ENCODE results near the gene TCP10L.

The TCP10L gene

DNA sequence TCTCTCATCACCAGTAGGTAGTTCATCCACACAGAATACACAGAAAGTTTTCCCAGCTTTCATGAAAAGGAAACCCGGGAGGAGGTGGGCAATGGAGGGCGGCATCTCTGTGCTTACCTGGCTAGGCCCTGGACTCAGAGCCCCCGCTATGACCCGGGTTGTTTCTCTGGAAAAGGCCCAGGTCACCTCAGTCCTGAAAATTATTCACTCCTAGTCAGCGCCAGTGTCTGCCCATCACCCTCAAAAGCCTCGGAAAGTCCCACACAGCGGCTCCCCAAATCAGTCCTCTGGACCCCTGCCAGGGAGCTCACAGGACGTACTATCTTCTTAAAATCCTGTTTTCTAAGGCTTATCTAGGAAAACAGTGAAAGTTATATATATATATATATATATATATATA lies 51.2 kb downstream of the TCP10L start:
- TF ChIP-seq, protein P1, sequence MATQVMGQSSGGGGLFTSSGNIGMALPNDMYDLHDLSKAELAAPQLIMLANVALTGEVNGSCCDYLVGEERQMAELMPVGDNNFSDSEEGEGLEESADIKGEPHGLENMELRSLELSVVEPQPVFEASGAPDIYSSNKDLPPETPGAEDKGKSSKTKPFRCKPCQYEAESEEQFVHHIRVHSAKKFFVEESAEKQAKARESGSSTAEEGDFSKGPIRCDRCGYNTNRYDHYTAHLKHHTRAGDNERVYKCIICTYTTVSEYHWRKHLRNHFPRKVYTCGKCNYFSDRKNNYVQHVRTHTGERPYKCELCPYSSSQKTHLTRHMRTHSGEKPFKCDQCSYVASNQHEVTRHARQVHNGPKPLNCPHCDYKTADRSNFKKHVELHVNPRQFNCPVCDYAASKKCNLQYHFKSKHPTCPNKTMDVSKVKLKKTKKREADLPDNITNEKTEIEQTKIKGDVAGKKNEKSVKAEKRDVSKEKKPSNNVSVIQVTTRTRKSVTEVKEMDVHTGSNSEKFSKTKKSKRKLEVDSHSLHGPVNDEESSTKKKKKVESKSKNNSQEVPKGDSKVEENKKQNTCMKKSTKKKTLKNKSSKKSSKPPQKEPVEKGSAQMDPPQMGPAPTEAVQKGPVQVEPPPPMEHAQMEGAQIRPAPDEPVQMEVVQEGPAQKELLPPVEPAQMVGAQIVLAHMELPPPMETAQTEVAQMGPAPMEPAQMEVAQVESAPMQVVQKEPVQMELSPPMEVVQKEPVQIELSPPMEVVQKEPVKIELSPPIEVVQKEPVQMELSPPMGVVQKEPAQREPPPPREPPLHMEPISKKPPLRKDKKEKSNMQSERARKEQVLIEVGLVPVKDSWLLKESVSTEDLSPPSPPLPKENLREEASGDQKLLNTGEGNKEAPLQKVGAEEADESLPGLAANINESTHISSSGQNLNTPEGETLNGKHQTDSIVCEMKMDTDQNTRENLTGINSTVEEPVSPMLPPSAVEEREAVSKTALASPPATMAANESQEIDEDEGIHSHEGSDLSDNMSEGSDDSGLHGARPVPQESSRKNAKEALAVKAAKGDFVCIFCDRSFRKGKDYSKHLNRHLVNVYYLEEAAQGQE (IDR thresholded peaks at IDR 0.05; ENCODE audit: insufficient read depth in 1 of 2, low read depth in 2 of 2, low read length in 2 of 2): no peak

DNA sequence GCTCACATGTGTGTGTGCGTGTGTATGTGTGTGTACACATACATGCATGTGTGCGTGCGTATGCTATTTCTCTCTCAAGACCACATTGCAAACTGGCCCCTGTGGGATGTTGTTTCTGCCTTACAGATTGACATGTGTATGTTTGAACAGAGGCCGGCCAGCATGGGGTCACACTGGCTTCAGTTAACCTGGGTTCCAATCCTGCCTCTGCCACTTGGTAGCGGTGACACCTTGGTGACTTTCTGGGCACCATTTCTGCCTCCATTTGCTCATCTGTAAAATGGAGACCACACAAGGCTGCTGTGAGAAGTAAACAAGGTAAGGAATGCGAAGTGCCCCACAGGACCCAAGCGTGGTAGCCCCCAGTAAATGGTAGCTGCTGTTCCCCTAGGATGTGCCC lies 51.7 kb downstream of the TCP10L start:
- TF ChIP-seq FOXP2 (optimal IDR thresholded peaks at IDR 0.05; ENCODE audit: borderline replicate concordance, extremely low read depth, extremely low read length, insufficient read depth): no peak
- no peak for TF ChIP-seq POLR2AphosphoS5 (IDR thresholded peaks at IDR 0.05; ENCODE audit: low read depth, low read length)
- TF ChIP-seq TAF1 (IDR thresholded peaks at IDR 0.05; ENCODE audit: borderline replicate concordance, insufficient read depth, low read length): no peak
- TF ChIP-seq, protein P1 (IDR thresholded peaks at IDR 0.05; ENCODE audit: insufficient read depth in 1 of 2, low read depth in 2 of 2, low read length in 2 of 2): no peak
- TF ChIP-seq SIN3A (IDR thresholded peaks at IDR 0.05; ENCODE audit: borderline replicate concordance, insufficient read depth, low read length): no peak

GRCh38 chr21:32533053-32533452 lies 52.3 kb downstream of the TCP10L start:
- TF ChIP-seq FOXP2 (optimal IDR thresholded peaks at IDR 0.05; ENCODE audit: borderline replicate concordance, extremely low read depth, extremely low read length, insufficient read depth): no peak
- TF ChIP-seq POLR2AphosphoS5 (IDR thresholded peaks at IDR 0.05; ENCODE audit: low read depth, low read length): no peak
- TF ChIP-seq SIN3A (IDR thresholded peaks at IDR 0.05; ENCODE audit: borderline replicate concordance, insufficient read depth, low read length): no peak
- TF ChIP-seq TAF1 (IDR thresholded peaks at IDR 0.05; ENCODE audit: borderline replicate concordance, insufficient read depth, low read length): no peak
- TF ChIP-seq, protein P1 (IDR thresholded peaks at IDR 0.05; ENCODE audit: insufficient read depth in 1 of 2, low read depth in 2 of 2, low read length in 2 of 2): no peak

DNA sequence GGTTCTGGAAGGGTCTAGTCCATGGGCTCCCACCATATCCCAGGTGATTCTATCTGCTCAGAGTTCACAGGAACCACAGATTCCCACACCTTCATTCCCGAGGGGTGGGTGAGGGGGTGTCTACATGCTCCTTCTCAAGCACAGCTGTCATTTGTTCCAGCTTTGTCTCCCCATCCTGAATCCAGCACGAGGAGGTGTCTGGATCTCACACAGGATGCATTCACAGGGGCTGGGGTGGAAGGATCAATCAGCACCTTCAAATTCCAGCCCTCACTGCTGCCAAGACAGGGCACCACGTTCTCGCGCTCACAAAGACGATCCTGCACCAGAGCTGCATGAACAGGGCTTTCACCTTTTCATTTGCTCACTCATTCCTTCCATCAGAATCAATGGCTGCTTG lies 52.7 kb downstream of the TCP10L start:
- TF ChIP-seq POLR2AphosphoS5 (IDR thresholded peaks at IDR 0.05; ENCODE audit: low read depth, low read length) (no peak), TAF1 (IDR thresholded peaks at IDR 0.05; ENCODE audit: borderline replicate concordance, insufficient read depth, low read length) (no peak), SIN3A (IDR thresholded peaks at IDR 0.05; ENCODE audit: borderline replicate concordance, insufficient read depth, low read length) (no peak), FOXP2 (optimal IDR thresholded peaks at IDR 0.05; ENCODE audit: borderline replicate concordance, extremely low read depth, extremely low read length, insufficient read depth) (no peak)
- TF ChIP-seq, protein P1 (IDR thresholded peaks at IDR 0.05; ENCODE audit: insufficient read depth in 1 of 2, low read depth in 2 of 2, low read length in 2 of 2): no peak

DNA sequence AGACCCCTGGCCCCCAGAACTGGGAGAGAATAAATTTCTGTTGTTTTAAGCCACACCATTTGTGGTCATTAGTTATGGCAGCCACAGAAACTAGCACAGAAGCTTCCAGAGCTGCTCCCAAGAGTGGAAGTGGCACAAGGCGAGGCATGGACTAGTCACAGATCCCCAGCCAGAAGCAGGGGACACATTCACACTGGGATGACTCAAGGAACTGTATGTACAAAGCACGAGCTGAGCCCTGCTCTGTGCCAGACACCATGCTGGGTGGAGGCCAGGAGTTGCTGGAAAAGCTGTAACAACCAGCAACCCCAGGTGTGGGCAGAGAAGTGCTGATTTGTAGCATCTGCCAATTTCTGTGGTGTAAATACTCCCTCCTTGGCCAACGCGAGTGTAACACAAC lies 55.6 kb downstream of the TCP10L start:
- TF ChIP-seq POLR2AphosphoS5 (IDR thresholded peaks at IDR 0.05; ENCODE audit: low read depth, low read length) (no peak), SIN3A (IDR thresholded peaks at IDR 0.05; ENCODE audit: borderline replicate concordance, insufficient read depth, low read length) (no peak), FOXP2 (optimal IDR thresholded peaks at IDR 0.05; ENCODE audit: borderline replicate concordance, extremely low read depth, extremely low read length, insufficient read depth) (no peak), TAF1 (IDR thresholded peaks at IDR 0.05; ENCODE audit: borderline replicate concordance, insufficient read depth, low read length) (no peak)
- TF ChIP-seq, protein P1 (IDR thresholded peaks at IDR 0.05; ENCODE audit: insufficient read depth in 1 of 2, low read depth in 2 of 2, low read length in 2 of 2): no peak
